ENCODE measurements around the gene FBXL14.

FBXL14 gene, protein sequence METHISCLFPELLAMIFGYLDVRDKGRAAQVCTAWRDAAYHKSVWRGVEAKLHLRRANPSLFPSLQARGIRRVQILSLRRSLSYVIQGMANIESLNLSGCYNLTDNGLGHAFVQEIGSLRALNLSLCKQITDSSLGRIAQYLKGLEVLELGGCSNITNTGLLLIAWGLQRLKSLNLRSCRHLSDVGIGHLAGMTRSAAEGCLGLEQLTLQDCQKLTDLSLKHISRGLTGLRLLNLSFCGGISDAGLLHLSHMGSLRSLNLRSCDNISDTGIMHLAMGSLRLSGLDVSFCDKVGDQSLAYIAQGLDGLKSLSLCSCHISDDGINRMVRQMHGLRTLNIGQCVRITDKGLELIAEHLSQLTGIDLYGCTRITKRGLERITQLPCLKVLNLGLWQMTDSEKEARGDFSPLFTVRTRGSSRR

GRCh38 chr12:1594261-1595025, at the start of gene FBXL14:
Gene FBXL14 (minus strand): TSS chr12:1594581. CDS start chr12:1594066, 515 bp downstream.
- DNase-seq (ENCODE audit: low read depth), result peak; percentile 88

DNA sequence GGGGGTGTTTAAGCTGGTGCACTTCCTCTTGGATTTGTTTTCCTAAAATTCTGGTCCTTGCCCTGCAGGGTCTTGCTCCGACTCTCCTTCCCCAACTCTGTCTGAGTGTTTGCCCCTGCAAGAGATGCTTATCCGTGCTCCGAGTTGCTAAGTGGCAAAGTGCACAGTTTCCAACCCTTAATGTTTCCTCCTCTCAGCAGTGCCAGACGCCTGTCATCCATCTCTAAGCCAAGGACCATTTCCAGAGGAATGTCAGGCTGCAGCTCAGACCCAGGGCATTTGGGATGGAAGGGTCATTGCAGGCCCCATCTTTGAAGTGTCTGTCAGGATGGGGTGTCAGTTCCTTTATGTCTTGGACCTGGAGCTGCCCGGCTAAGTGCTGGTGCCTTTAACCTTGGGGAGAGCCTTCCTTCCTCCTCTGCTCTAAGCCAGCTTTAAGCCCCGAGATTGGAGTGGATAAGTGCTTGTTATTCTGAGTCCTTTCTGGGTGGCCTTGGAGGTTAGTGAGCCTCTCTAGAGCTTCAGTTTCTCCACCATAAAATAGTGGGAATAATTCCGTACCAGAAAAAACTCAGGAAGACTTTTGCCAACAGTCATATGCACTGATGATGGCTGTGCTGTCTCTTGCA, 49.6 kb upstream of the FBXL14 start:
- no peak for DNase-seq (ENCODE audit: low read depth)

- no peak for DNase-seq (ENCODE audit: low read depth)
These were observed 48.7 kb upstream of the FBXL14 start for GRCh38 chr12:1643043-1643442.

DNA sequence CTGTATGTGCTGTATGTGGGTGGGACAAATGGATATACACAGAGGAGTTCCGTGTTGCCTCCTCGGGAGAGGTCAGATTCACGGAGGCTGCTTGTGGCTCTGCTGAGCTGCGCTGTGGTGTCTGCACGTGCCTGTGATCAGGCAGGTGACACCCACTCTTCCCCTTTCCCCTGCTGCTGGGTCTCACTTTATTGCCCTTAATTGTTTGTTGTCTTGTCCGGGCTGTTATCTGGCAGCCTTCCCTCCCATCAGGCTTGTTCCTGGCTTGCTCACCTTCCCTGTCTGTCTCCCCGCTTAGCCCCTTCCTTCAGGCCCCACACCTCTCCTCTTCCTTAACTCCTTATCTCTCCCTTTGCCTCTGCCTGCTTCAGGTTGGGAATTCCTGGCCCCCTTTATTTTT, 48.1 kb upstream of the FBXL14 start:
- no peak for DNase-seq (ENCODE audit: low read depth)

DNA sequence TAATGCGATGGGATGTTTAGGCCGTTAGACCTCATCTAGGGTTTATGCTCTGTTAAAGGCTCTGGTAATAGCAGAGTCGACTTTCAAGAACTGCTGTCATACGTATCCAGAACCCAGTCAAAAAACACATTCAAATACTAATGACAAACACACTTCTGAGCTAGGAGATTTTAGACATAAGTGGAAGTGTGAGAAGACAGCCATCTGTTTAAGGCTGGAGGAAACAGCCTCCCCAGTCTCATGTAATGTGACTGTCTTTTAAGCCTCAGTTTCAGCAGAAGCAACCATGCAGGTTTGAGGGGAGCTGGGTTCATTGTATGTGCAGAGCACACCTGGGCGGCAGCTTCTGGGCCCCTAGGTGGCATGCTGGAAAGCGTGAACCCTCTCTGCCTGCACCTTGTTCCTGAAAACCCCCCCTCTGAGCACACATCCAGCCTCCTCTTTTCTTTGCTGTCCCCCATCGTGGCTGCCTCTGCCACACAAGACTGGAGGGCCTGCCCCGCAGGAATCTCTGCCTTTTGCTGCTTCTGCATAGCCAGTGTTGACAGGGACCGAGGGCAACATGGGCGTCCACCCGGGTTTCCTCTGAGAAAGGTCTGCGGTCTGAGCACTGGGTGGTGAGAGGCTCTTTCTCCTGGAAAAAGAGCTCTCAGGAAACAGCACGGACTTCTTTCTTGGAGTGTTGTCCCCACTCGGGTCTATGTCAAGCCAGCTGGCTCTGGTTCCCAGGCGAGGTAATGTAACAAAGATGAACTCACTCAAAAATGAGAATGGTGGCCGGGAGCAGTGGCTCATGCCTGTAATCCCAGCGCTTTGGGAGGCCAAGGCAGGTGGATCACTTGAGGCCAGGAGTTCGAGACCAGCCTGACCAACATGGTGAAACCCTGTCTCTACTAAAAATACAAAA, 46.2 kb upstream of the FBXL14 start:
- DNase-seq (ENCODE audit: low read depth), result no peak

DNA sequence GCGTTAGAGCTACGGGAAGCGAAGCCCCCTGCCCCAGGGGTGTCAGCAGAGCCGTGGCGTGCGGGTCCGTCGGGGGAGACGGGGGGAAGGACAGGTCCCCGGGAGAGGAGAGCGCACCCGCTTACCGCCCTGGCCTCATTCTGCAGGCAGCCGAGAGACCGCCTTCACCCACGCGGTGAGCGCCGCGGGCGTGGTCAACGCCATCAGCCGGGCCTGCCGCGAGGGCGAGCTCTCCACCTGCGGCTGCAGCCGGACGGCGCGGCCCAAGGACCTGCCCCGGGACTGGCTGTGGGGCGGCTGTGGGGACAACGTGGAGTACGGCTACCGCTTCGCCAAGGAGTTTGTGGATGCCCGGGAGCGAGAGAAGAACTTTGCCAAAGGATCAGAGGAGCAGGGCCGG, 45.2 kb upstream of the FBXL14 start:
- DNase-seq (ENCODE audit: low read depth), result no peak

DNA sequence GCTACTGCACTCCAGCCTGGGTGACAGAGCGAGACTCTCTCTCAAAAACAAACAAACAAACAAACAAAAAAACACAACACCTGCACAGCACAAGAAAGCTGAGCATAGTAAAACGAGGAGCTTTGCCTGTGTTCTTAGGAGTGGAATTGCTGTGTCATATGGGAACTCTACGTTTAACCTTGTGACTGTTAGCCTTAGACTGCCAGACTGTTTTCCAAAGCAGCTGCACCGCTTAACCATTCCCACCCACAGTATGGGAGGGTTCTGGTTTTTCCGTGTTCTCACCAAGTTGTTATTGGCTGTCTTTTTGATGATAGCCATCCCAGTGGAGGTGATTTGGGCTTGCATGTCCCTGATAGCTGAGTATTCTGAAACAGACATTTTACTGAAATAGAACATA, 43.8 kb upstream of the FBXL14 start:
- DNase-seq (ENCODE audit: low read depth), result no peak

DNA sequence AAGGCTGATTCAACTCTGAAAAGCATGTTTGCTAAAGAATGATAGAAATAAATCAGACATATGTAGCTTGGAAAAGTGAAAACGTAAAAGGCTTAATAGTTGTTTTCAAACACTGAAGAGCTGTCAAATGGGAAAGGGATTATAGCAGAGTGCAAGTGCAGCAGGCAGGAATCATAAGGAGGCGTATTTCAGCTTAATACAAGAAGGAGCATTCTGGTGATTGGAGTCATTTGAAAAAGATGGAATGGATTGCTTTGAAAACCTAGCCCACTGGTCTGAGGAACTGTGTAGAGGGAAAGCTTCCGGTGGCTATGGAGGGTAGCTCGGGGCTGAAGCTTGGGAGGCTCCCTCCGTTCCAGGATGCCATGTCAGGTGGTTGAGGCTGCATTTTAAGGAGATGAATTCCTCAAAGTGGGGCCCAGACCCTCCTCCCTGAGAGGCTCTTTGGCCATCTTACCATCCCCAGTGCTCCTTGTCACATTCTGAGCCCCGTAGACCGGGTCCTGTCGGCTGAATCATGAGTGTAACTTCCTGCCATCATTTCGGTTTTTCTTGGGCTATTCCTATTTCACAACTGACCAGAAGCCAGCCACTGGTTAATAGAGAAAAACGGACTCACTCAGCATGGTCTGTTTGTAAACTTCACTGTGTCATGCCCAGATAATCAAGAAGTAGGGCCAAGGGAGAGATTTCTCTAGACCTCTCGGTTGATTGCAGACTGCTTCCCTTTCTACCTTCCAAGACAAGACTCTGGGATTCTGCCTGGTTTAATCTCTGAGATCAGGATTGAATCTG, 41.1 kb upstream of the FBXL14 start:
- peak; percentile 50 for DNase-seq (ENCODE audit: low read depth)

DNA sequence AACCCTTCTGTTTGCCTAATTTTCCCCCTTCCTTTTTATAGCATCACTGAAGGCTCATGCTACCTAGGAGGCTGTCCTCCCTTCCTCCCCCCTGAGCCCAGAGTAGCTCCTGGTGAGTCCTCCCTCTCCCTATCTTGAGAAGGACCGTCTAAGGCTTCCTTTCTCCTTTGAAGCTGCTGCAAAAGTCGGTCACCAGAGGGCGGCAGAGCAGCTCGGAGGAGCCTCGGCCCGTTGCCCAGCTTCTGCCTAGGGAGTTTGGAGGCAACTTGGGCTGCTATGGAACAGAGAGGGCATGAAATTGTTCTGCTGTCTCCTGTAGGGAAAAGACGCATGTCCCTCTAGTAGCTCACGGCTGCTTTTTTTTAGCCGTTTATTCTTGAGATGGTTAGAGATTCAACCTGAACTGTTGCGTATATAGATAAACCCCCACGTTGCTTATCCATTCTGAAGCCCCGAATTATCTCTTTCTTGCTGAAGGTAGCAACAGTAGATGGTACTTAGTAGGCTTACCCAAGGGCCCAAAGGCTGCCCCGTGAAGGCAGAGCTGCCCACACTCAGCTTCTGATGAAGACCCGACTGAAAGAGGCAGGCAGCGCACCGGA, 40.3 kb upstream of the FBXL14 start:
- peak; percentile 80 for DNase-seq (ENCODE audit: low read depth)

DNA sequence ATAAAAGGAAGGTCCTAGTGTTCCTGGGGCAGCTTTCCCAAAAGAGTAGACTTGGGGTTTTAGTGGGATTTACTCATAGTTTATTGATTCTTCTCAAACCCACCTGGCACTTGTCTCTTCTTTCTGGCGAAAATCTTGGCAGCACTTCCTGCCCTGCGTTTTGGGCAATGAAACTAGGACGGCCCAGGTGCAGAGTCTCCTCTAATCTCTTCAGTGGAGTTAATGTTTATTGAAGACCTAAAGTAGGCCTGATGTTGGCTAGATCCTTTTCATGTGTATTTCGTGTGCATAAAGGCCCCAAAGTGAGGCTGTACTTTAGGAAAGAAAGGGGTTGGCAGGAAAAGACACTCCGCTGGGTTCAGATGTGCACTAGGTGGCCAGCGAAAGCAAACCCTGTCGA, 39.8 kb upstream of the FBXL14 start:
- no peak for DNase-seq (ENCODE audit: low read depth)

- DNase-seq (ENCODE audit: low read depth), result no peak
These were observed 39.1 kb upstream of the FBXL14 start for GRCh38 chr12:1633459-1633858.

DNA sequence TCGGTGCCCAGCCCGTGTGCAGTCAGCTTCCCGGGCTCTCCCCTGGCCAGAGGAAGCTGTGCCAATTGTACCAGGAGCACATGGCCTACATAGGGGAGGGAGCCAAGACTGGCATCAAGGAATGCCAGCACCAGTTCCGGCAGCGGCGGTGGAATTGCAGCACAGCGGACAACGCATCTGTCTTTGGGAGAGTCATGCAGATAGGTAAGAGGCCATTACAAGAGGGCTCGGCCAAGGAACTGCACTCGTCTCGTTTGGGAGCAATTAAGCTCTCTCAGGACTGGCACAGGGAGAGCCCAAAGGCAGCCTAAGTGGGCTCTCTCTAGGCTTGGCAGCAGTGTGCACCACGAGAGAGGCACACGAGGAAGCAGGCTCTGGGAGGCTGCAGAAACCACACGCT, 38.3 kb upstream of the FBXL14 start:
- no peak for DNase-seq (ENCODE audit: low read depth)

DNA sequence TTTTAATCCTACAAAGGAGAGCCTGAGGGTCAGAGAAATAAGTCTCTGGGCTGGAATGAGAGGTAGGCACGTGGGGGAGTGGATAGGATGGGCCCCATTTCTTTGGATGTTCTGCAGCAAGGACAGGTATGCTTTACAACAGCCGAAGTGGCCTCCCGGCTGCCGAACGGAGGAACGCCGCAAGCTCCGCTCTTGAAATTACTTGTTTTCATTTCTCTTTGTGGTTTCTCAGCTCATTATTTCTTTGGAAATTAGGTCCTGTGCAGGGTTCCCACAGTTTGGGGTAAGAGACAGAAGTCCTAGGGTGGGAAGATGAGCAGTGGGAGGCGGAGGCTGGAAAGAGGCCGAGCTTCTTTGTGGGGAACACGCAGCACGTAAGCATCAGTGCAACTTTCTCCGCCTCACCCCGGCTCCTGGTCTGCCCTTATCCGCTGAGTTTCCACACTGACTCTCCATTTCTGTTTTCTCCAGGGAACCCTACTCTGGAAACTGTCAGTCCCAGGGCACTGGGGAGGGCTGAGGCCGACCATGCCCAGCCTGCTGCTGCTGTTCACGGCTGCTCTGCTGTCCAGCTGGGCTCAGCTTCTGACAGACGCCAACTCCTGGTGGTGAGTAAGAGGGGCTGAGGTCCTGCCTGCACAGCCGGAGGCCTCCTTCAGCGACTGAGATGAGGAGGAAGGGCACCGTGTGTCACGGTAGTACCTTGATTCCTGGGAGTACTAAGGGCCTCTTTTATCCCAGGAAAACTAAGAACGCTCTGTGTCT, 36.6 kb upstream of the FBXL14 start:
- DNase-seq (ENCODE audit: low read depth), result peak; percentile 31

GRCh38 chr12:1630133-1630826, 35.9 kb upstream of the FBXL14 start:
- no peak for DNase-seq (ENCODE audit: low read depth)

DNA sequence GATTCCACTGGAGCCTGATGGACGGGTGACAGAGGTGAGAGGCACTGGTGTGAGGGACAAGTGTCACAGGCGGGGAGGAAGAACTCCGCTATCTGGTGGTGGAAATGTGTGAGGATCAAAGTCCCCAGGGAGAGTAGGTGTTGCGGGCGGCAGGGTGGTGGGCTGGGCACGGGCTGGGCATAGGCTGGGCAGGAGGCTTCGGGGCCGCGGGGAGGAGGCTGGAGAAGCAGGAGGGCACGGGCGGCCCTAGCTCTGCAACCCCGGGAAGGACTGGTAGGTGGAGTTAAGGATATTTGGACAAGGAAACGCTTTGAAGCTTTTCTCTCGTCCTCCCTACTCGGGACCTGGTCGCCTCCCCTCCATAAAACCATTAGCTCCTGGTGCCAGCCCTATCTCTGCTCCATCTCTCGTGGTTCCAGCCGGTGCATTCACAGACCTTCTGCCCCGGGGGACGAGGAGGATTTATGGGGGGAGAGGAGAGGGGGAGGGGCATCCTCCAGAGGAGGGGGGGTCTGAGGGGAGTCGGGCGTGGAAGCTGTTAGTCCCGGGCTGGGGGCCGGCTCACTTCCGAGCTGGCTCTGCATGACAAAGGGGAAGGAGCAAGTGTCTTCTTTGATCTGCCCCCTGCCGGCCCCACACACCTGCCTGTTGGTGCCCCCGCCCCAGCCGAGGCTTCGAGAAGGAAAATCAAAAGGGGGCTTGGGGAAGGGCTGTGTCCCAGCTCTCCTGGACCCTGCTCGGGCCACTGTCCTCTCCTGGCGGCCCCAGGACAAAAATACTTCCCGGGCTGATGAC, 35.2 kb upstream of the FBXL14 start:
- DNase-seq (ENCODE audit: low read depth), result no peak

GRCh38 chr12:1628666-1629337, 34.4 kb upstream of the FBXL14 start, which contains the start of gene WNT5B:
Gene WNT5B (plus strand): TSS chr12:1629231. CDS start chr12:1631355, 2,124 bp downstream.
- DNase-seq (ENCODE audit: low read depth), result no peak

GRCh38 chr12:1622406-1622805, 28.0 kb upstream of the FBXL14 start:
- DNase-seq (ENCODE audit: low read depth), result no peak

DNA sequence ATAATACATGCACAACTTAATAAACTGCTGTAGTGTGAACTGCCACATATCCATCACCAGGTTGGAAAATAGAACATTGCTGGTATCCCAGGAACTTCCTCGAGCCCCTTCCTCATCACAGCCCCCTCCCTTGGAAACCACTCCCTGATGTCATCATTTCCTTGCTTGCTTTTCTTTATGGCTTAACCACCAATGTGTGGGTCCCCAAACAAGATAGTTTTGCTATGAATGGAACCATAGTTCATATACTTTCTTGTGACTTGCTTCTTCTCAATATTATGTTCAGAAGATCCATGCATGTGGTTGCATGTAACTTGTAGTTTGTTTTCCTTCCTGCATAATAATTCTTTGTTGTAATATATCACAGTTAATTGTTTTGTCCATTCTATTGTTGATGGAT, 25.7 kb upstream of the FBXL14 start:
- no peak for DNase-seq (ENCODE audit: low read depth)
